ENCODE measurements around the gene ITSN1. TPM values are rescaled to one million over a fixed set of nuclear protein-coding genes. Genes with fewer than 3 reads are reported as not detected.

Gene ITSN1
- total and polyA plus RNA-seq, 2 experiments from 2014 or later: 77.9 to 95.7 TPM

GRCh38 chr21:33898586-33898985 is 256.3 kb downstream of the ITSN1 start (continued):
- TF ChIP-seq ZNF462 (CRISPR knock-in tag; IDR thresholded peaks at IDR 0.05): no peak
- no peak for TF ChIP-seq CREB1 (CRISPR knock-in tag; IDR thresholded peaks at IDR 0.05; ENCODE audit: low read depth)
- TF ChIP-seq NANOG (IDR thresholded peaks at IDR 0.05; ENCODE audit: borderline replicate concordance): no peak
- no peak for TF ChIP-seq ZNF114 (CRISPR knock-in tag; IDR thresholded peaks at IDR 0.05)
- TF ChIP-seq CTCF (conservative IDR thresholded peaks at IDR 0.05; ENCODE audit: low read depth in 2 of 2): no peak
- TF ChIP-seq EZH2phosphoT487 (IDR thresholded peaks at IDR 0.05; ENCODE audit: unreplicated experiment): no peak
- TF ChIP-seq STAT1 (IDR thresholded peaks at IDR 0.05; ENCODE audit: unreplicated experiment): no peak

- Histone ChIP-seq H3K4me1 (ENCODE audit: insufficient read depth) (peaks cover 5% of the 10 kb centered on the region), H4K20me1 (replicated peaks; ENCODE audit: insufficient read depth) (peaks cover 6% of the 10 kb centered on the region; the same call in 1 of the 2 replicates), H3K4me3 (no peak overlapping the region), H3K4me2 (no peak overlapping the region), H3K36me3 (ENCODE audit: insufficient read depth) (peaks cover 12% of the 10 kb centered on the region), H3K27ac (ENCODE audit: low read depth) (no peak overlapping the region), H2AFZ (no peak overlapping the region), H3K27me3 (ENCODE audit: insufficient read depth) (no peaks in the 10 kb centered on the region), H3F3A (replicated peaks; ENCODE audit: low read depth) (peaks cover 17% of the 10 kb centered on the region), H3K9me2 (ENCODE audit: insufficient read depth) (no peaks in the 10 kb centered on the region), H3K79me2 (replicated peaks; ENCODE audit: insufficient read depth) (no peaks in the 10 kb centered on the region)
- no peak overlapping the region for H3K4me3 Mint-ChIP-seq
- DNase-seq (ENCODE audit: low spot score) (no peak), ATAC-seq (no peak)
- H3K36me3 Mint-ChIP-seq (ENCODE audit: low read depth): peaks cover 25% of the 10 kb centered on the region
- no peak overlapping the region for H3K27ac Mint-ChIP-seq
- no peaks in the 10 kb centered on the region for H3K9me3 Mint-ChIP-seq
- H3K27me3 Mint-ChIP-seq (ENCODE audit: insufficient read depth, low read depth, poor library complexity): peaks cover 19% of the 10 kb centered on the region
- H3K4me1 Mint-ChIP-seq: peaks cover 17% of the 10 kb centered on the region
- TF ChIP-seq STAT1 (IDR thresholded peaks at IDR 0.05; ENCODE audit: unreplicated experiment) (no peak), ZNF114 (CRISPR knock-in tag; IDR thresholded peaks at IDR 0.05) (no peak), NANOG (IDR thresholded peaks at IDR 0.05; ENCODE audit: borderline replicate concordance) (no peak), EZH2 (IDR thresholded peaks at IDR 0.05; ENCODE audit: low read depth, unreplicated experiment) (no peak), CREB1 (CRISPR knock-in tag; IDR thresholded peaks at IDR 0.05; ENCODE audit: low read depth) (no peak), ZNF331 (CRISPR knock-in tag; IDR thresholded peaks at IDR 0.05; ENCODE audit: low read depth) (no peak), CTCF (conservative IDR thresholded peaks at IDR 0.05; ENCODE audit: low read depth in 2 of 2) (no peak), POLR2AphosphoS5 (IDR thresholded peaks at IDR 0.05; ENCODE audit: low read depth) (no peak)
These were observed 256.9 kb downstream of the ITSN1 start for GRCh38 chr21:33899199-33899598.
